NCI-H187 treated with DMSO at 0.1 percent for 48 hours (cell line): ENCODE measurements around the gene TMPRSS4.

ENCODE experiments used
- DNase-seq: peaks from one replicate; lab custom pipeline; 2025; lab: John Stamatoyannopoulos, UW

The TMPRSS4 gene, protein sequence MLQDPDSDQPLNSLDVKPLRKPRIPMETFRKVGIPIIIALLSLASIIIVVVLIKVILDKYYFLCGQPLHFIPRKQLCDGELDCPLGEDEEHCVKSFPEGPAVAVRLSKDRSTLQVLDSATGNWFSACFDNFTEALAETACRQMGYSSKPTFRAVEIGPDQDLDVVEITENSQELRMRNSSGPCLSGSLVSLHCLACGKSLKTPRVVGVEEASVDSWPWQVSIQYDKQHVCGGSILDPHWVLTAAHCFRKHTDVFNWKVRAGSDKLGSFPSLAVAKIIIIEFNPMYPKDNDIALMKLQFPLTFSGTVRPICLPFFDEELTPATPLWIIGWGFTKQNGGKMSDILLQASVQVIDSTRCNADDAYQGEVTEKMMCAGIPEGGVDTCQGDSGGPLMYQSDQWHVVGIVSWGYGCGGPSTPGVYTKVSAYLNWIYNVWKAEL

DNA sequence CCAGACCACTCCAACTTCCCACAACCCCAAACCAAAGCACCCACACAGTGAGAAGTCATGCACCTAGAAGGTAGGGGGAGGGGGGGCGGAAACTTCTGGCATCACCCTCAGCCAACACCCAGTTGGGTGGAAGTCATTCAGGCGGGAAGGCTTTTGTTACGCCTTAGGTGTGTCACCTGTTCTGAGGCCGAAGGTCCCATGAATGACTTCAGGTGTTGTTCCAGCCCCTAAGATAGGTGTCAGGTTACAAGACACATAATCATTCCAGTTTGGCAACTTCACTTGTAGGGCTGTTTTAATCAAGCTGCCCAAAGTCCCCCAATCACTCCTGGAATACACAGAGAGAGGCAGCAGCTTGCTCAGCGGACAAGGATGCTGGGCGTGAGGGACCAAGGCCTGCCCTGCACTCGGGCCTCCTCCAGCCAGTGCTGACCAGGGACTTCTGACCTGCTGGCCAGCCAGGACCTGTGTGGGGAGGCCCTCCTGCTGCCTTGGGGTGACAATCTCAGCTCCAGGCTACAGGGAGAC, at the start of gene TMPRSS4:
TMPRSS4 (plus strand) TSS at position 325 of the 528 bp plus-strand sequence. CDS start 225 bp downstream, outside the sequence.
- DNase-seq: no peak

DNA sequence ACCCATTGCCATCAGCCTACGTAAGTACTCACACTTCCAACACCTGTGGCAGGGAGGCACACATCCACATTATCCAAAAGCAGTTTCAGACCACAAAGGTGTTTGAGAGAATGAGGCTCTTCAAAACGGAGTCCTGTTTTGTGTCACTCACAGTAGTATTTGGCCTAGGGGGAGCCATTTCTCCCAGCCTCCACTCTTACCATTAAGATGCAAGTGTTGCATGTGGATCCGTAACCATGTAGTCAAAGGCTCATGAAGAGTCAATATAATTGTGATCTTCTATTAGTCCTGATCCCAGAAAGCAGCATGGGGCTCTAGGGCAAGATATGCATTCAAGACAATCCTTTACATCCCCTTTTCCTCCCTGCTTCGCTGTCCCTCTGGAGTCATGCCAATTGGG, 49.2 kb upstream of the TMPRSS4 start:
- no peak for DNase-seq

DNA sequence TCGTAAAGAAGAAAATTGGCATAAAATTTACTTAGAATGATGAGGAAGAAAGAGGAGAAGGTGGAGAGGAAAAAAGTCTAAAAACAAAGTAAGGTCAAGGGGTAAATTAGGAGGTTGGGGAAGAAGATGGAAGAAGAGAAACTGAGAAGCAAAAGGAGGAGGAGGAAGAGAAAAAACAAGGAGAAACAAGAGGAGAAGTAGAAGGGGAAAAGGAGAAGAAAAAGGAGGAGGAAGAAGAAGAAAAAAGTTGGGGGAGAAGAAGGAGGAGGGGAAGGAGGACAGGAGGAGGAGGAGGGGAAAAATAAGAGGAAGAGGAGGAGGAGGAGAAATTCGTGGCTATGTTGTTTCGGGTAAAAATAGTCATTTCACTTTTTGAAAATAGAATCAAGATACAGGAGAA, 48.3 kb upstream of the TMPRSS4 start:
- DNase-seq: no peak

DNA sequence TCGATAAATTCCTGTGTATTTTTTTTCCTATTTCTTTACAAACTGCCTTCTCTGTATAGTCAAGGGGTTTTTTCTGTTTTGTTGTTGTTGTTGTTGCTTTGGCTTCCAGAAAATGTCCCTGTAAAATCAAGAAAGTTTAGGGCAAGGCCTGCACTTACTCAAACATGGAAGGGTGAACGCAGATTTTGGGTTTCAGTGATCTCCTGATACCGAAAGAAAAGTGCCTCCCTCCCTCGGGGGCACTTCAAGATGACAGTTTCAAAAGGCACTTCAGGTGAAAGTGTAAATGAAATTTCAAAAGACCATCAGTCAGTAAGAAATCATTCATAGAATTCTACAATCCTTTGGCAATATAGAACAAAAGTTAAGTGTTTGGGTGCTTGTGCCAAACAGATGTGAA, 43.4 kb upstream of the TMPRSS4 start:
- DNase-seq: no peak

DNA sequence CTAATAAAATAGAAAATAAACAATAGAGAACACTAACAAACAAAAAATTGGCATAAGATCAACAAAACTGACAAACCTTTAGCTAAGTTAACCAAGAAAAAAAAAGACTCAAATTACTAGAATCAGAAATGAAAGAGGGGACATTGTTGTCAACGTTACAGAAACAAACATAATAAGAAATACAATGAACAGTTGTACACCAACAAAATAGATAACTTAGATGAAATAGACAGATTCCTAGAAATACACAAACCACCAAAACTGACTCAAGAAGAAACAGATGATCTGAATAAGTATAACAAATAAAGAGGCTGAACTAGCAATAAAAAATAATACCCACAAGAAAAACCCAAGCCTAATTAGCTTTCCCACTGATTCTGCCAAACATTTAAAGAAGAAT, 34.7 kb upstream of the TMPRSS4 start:
- no peak for DNase-seq

DNA sequence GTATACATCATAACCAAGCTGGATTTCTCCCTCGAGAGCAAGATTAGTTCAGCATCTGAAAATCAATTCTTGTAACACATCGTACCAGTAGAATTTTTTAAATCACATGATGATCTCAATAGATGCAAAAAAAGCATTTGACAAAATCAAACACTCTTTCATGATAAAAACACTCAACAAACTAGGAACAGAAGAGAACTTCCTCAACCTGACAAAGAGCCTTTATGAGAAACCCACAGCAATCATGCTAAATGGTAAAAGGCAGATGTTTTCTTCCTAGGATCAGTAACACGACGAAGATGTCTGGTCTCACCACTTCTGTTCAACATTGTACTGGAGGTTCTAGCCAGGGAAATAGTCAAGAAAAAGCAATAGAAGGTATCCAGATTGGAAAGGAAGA, 34.1 kb upstream of the TMPRSS4 start:
- no peak for DNase-seq

DNA sequence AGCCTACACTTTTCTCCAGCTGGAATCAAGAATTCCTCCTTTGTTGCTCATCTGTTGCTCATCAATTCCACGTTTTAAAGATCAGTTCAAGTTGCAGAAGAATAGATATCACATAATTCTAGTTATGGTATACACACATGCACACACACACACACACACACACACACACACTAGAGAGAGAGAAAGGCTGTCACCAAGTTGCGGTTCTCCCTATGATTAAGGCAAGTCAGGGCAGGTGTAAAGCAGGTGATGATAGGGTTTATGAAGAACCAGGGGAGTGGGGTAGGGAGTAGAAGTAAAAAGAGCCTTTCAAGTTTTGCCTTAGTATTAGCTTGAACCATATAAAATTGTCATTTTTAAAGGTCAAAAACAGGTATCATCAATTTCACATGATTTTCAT, 31.7 kb upstream of the TMPRSS4 start:
- no peak for DNase-seq

DNA sequence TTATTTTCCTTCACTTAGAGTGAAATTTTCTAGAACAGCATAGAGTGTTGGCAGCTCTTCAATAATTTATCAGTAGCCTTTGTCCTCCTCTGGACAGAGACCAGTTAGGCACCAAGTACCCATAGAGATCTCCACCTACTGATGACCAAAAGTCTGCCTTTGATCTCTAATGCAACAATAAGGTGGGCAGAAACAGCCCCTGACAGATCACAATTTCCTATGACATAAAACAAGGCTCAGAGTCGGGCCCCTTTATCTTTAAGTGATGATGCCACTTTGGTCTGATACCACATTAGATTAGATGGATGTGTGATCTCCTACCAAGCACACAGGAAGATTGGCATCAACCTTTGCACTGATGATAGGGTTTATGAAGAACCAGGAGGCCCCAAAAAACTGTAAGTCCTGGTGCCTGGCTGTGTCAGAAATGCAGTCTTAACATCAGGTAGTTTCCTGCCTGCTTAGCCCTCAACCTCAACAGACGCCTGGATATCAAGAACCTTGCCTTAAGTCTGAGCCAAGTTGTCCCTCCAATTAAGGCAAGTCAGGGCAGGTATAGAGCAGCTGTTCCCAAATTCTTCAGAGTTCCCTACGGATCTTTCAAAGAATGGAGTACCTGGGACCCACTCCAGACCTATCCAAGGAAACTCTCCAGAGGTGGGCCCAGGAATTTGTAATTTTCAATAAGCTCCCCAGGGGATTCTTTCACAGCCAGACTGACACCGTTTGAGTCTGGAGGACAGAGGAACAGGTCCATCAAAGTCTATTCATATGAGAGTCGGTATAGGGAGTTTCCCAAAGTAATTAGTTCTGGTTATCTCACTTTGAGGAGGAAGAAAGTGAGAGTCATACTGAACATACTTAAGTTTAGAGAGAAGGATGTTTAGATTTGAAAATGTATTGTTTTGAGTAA, 30.6 kb upstream of the TMPRSS4 start:
- DNase-seq: no peak

DNA sequence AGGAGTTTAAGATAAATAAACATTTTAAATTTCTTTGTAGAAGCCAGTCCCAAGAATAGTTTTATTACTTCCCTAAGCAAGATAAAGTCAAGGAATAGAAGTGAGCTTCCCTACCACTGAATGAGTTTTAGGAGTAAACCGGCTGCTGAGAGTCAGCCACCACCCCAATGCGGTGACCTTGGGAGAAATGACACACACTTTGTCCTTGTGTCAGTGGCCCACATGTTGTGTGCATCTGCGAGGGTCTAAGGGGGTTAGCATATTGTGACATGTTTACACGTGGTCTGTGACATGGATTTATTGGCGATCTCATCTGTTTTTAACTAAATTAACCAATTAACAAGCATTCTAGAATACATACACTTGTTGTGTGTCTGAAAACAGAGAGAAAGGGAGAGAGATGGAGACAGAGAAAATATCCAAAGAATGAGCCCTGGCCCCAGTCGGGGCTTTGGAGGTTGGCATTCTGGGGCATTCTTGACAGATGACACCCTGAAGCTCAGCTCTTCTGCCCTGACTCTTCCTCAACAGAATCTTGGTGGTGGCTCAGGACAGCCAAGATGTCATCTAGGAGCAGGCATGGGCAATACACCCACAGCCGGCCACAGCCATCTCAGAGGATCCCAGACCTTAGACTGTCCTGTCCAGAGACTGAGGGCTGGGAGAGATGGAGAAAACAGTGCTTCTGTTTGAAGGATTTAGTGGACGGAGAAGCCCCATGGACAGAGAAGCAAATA, 29.7 kb upstream of the TMPRSS4 start:
- no peak for DNase-seq

DNA sequence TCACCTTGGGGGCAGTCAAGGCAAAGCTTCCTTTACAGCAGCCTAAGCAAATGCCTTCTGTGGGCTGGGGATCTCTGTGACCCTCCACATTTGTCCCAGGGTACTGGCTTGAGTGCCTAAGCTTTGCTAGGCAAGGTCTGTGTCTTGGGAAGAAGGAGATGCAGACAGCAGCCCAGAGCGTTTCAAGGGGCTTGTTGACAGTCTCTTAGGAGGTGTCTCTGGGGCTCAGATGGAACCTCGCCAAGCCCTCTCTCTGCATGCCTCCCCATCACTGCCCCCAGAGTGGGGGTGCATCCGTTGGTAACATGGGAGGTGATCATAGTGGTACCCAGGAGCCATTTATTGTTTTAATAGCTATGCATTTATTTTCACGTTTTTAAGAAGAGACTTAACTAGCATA, 29.1 kb upstream of the TMPRSS4 start:
- no peak for DNase-seq

DNA sequence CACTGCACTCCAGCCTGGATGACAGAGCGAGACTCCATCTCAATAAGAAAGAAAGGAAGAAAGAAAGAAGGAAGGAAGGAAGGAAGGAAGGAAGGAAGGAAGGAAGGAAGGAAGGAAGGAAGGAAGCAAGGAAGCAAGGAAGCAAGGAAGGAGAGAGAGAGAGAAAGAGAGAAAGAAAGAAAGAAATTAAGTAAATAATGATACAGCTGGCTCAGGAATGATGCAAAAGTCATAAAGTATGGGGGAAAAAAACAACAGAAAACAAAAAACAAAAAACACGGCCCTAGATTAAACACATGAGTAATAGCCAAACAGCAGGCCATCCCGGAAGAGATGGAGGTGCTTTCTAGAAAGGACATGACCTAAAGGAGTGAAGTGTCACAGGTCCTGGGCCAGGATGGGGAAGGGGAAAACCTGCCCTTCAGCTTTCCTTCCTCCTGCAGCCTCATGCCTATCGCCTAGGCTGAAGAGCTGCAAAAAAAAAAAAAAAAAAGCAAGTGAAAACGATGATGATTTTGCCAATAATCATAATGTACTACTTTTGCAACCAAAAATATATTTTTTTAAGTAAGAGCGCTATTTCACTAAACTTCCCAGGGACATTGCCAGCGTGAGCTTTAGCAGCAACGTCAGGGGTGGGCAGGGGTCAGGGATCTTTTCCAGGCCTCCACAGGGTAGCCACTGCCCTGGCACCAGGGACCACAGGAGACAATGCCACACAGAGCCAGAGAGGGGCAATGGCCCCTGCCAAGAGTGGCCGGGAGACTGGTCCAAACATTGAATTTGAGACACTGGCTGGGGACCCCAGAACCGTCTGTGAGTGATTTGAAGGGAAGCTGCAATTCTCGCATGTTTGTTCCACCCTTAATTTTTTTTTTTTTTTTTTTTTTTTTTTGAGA, 28.2 kb upstream of the TMPRSS4 start:
- no peak for DNase-seq

DNA sequence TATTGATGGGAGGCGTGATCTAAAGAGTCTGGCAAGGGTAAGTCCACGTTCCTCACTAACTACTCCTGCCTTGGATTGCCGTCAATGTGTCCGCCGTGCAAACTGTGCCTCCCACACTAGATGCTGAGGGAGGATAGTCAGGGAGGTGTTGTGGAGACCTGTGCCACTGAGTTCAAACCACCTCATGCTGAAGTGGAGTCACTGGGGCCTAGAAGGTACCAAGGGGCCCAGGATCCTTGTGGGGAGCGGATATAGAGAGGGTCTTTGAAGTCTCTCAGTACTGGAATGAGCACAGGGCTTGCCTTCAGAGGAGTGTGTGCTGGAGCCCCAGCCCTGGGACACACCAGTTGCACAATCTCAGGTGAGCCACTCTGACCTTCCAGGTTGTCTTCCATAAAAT, 27.1 kb upstream of the TMPRSS4 start:
- no peak for DNase-seq

DNA sequence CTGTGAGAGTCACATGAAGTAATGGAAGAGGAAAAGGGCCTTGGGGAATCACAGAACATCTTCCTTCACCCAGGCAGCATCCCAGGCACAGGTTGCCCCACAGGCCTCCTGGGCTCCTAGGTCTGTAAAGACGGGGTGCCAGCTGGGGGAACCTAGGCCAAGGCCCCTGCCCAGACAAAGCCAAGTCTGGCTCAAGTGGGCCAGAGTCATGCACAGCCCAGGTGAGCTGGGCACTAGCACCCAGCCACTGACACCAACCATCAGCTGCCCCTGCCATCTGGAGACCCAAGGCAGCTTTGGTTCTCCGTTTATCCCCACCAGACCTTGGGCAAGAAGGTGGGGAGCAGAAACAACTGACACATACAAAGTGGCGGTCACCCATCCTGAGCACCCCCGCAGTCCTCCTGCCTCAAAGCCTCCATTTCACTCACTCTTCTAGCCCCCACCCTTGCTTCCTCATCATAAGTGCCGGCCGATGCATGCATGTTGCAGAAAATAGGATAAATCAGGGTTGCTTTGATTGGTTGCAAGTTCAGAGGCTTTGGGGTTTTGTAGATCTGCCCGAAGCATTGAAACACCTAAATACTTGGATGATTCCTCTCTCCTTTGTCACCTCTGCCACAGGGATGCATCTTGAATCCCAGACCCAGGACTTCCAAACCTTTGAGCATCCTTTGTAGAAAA, 26.5 kb upstream of the TMPRSS4 start:
- no peak for DNase-seq

DNA sequence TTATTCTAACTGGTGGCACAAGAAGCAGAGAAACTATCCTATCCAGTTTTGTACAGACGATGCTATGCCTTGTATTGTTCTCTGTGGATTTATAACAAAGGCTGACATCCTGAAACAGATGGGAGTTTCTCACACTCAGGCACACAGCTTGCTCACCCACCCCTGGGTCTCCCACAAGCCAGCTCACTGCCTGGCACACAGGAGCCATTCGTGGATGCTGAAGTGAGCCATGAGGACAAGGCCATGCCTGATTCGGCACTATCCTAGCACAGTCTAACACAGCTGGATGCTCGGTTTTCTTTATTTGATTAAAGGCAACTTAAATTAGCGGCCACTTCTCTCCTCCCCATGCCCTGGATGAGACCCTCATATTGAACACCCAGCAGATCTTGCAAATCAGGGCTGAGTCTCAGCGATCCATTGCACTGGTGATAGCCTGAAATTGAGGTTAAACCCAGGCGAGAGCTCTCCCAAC, 25.7 kb upstream of the TMPRSS4 start:
- DNase-seq: no peak

DNA sequence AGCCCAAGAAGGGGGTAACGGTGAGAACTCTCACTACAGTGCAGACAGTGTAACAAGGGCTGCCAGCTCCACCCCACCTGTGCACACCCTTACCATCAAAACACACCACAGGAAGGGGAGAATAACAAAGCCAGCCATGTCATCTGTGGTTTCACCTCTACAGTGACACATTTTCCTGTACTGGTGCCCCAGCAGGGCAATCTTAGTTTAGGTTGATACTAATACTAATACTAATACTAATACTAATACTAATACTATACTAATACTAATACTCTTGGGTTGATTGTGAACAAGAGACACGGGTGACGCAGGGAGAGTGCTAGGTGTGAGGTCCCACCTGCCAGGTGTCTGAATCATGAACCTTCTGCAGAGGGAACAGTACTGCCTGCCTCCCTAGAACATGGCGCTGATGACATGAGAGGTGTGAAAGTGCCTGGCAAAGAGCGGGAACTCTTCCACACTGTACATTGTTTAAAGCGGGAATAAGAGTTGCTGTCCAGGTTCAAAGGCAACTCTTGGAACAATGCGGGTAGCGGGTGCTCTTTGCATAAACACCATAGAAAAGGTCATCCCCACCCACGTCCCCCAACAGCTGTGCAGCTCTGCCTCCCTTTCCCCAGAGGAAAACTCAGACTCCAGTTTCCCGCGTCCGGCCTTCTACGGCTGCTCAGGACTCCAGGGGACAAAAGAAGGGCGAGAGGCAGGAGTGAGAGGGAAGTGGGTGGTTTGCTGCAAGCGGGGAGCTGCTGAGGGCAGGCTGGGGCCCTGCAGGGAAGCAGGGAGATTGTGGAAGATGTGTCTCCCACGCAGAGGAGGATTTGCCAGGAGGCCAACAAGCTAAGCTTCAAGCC, 25.0 kb upstream of the TMPRSS4 start:
- DNase-seq: no peak

DNA sequence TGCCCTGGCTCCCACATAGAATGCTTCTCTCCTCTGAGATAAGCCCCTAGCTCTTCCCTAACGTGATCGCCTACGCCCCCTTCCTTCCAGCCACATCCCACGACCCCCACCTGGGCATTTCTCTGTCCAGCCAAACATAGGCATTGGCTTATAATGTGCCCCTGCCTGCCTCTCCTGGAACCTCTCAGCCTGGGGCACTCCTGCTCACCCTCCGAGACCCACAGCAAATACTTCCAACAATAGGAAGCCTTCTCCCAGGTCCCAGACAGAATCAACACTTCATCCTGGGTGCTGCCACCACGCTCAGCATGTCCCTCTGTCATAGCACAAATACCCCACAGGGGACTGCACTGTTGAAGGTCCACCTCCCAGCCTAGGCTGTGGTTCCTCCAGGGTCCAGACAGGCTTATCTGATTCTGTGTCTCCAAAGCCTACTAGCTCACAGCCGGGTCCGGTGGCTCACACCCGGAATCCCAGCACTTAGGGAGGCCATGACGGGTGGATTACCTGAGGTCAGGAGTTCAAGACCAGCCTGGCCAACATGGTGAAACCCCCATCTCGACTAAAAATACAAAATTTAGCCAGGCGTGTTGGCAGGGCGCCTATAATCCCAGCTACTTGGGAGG, 24.2 kb upstream of the TMPRSS4 start:
- no peak for DNase-seq

DNA sequence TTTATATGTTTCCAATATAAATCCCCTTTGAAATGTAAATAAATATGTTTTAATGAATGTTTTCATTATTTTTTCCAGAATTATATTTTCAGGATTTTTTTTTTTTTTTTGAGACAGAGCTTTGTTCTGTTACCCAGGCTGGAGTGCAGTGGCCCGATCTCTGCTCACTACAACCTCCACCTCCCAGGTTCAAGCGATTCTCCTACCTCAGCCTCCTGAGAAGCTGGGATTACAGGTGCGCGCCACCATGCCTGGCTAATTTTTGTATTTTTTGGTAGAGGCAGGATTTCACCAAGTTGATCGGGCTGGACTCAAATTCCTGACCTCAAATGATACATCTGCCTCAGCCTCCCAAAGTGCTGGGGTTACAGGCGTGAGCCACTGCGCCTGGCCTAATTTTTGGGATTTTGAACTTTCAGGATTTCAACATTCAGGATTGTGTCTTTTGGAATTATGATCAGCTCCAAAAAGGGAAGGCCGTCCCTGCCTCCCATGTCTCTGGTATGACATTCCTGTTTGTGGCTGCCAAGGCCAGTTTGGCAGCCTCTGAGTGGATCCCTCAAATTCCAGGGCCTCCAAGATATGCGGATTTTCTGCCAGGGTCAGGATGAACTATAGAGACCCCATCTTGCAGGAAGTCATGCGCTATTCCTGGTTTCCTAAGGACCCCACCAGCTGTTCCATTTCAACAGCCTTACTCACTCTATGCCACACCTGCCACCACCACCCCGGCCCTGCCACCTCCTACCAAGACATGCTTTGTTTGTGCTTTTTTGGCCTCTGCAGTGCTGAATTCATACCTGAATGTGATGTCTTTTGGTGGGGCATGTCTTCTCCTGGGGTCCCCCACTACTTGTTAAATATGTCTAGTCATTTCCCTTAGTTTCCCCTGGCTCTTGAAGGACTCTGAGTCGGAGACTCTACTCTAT, 21.9 kb upstream of the TMPRSS4 start:
- DNase-seq: no peak

DNA sequence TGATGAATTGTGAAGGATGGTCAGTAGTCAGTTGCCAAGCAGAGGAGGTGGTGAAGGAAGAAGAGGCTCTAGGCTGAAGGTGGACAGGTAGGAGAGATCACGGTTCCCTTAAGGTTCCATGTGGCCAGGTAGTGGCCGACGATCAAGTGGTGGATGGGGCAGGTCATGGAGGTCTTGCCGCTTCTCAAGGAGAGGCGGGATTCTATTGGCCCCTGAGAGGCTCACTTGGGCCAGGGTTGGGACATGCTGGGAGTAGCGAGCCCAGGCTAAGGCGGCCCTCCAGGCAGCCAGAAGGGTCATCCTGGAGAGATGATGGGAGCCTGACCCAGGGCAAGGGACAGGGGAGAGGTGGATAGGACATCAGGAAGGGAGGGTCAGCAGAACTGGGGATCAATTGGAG, 20.9 kb upstream of the TMPRSS4 start:
- no peak for DNase-seq
